ENCODE data around the gene ARMC6. TPM values are rescaled to one million over a fixed set of nuclear protein-coding genes. Genes with fewer than 3 reads are reported as not detected.

The ARMC6 gene
- total and polyA plus RNA-seq, 2 experiments from 2014 or later, result 40.9 to 112 TPM

- TF ChIP-seq ZNF462 (CRISPR knock-in tag; IDR thresholded peaks at IDR 0.05), result no peak
- no peak for TF ChIP-seq CREB1 (CRISPR knock-in tag; IDR thresholded peaks at IDR 0.05; ENCODE audit: low read depth)
- no peak for TF ChIP-seq JUNB (IDR thresholded peaks at IDR 0.05; ENCODE audit: unreplicated experiment)
- no peak for TF ChIP-seq ETS1 (IDR thresholded peaks at IDR 0.05)
- TF ChIP-seq CTCF (conservative IDR thresholded peaks at IDR 0.05; ENCODE audit: low read depth in 2 of 2), result no peak
- no peak for TF ChIP-seq ZNF331 (CRISPR knock-in tag; IDR thresholded peaks at IDR 0.05; ENCODE audit: low read depth)
- no peak for TF ChIP-seq REST (IDR thresholded peaks at IDR 0.05; ENCODE audit: unreplicated experiment)
- TF ChIP-seq ZNF114 (CRISPR knock-in tag; IDR thresholded peaks at IDR 0.05), result no peak
Observed at GRCh38 chr19:19031891-19032290, 1.5 kb upstream of the ARMC6 start (continued).
